Adrenal gland (tissue), 5 donors: ENCODE results near the gene AP2M1.

ENCODE experiments used
- POLR2A ChIP-seq, 2 donors: fragments of 450-650 bp; IDR thresholded peaks; one replicate each; pipeline ENCODE4 v1.6.1; 2017; ENCODE audit warnings: antibody characterized with exemption in 2 of 2, mild to moderate bottlenecking in 2 of 2, moderate library complexity in 1 of 2
- TF ChIP-seq, protein P1 (sequence below), 6 experiments: fragments of 450-650 bp in 4 of 6; fragments of 200-600 bp in 2 of 6; sonication (generic) in 1 of 6; IDR thresholded peaks; 1 replicate in 5 of 6; 2 replicates in 1 of 6; pipeline versions ENCODE4 v1.5.1 to v1.8.0; 2016 to 2021; ENCODE audit warnings: antibody characterized with exemption in 6 of 6, mild to moderate bottlenecking in 2 of 6, moderate library complexity in 1 of 6
- donor health status: DM: no; HTN: no; CAD: no.

- TF ChIP-seq, protein P1, sequence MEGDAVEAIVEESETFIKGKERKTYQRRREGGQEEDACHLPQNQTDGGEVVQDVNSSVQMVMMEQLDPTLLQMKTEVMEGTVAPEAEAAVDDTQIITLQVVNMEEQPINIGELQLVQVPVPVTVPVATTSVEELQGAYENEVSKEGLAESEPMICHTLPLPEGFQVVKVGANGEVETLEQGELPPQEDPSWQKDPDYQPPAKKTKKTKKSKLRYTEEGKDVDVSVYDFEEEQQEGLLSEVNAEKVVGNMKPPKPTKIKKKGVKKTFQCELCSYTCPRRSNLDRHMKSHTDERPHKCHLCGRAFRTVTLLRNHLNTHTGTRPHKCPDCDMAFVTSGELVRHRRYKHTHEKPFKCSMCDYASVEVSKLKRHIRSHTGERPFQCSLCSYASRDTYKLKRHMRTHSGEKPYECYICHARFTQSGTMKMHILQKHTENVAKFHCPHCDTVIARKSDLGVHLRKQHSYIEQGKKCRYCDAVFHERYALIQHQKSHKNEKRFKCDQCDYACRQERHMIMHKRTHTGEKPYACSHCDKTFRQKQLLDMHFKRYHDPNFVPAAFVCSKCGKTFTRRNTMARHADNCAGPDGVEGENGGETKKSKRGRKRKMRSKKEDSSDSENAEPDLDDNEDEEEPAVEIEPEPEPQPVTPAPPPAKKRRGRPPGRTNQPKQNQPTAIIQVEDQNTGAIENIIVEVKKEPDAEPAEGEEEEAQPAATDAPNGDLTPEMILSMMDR (IDR thresholded peaks at IDR 0.05), result no peak
- TF ChIP-seq POLR2A (IDR thresholded peaks at IDR 0.05), result no peak
These were observed 38.8 kb upstream of the AP2M1 start for GRCh38 chr3:184135911-184136260.
